Osteoblast (primary cell): ENCODE results near the gene ARHGEF17. TPM values are rescaled to one million over a fixed set of nuclear protein-coding genes. Genes with fewer than 3 reads are reported as not detected.

Experiments used
- DNase-seq: peaks from one replicate; pipeline ENCODE4 v3.0.0; 2011; ENCODE audit warnings: low spot score, mixed read lengths; ENCODE audit not compliant: insufficient read length; ENCODE audit errors: missing footprints
- H2AFZ ChIP-seq: 2 replicates; pipeline ENCODE4 v1.6.0; 2011; ENCODE audit warnings: mild to moderate bottlenecking, low read length
- H3K27ac ChIP-seq: 2 replicates; pipeline ENCODE4 v1.5.1; 2011; ENCODE audit warnings: mild to moderate bottlenecking, low read depth, low read length, moderate library complexity
- H3K27me3 ChIP-seq: 2 replicates; pipeline ENCODE4 v1.6.0; 2012; ENCODE audit warnings: mild to moderate bottlenecking, control low read depth, inconsistent platforms, low read length, moderate library complexity; ENCODE audit not compliant: insufficient read depth
- H3K36me3 ChIP-seq: 2 replicates; pipeline ENCODE4 v1.5.1; 2011; ENCODE audit warnings: mild to moderate bottlenecking, low read length, control low read depth, moderate library complexity; ENCODE audit not compliant: insufficient read depth
- H3K4me1 ChIP-seq: 2 replicates; pipeline ENCODE4 v1.5.1; 2011; ENCODE audit warnings: mild to moderate bottlenecking, low read length, control low read depth, moderate library complexity; ENCODE audit not compliant: insufficient read depth
- H3K4me2 ChIP-seq: 2 replicates; pipeline ENCODE4 v1.6.0; 2011; ENCODE audit warnings: mild to moderate bottlenecking, low read length; ENCODE audit not compliant: insufficient read depth
- H3K4me3 ChIP-seq: fragments of 200-600 bp; sonication (generic); 3 replicates; pipeline ENCODE4 v1.5.1; 2012; ENCODE audit warnings: mild to moderate bottlenecking, low read length, inconsistent platforms; ENCODE audit not compliant: insufficient read depth
- H3K79me2 ChIP-seq: 2 replicates; pipeline ENCODE4 v1.6.0; 2012; ENCODE audit warnings: mild to moderate bottlenecking, low read length, control low read depth, inconsistent platforms; ENCODE audit not compliant: insufficient read depth
- H3K9me3 ChIP-seq: 2 replicates; pipeline ENCODE4 v1.5.1; 2011; ENCODE audit warnings: low read depth, low read length, control low read depth
- H4K20me1 ChIP-seq: 2 replicates; pipeline ENCODE4 v1.6.0; 2012; ENCODE audit warnings: mild to moderate bottlenecking, low read length, control low read depth; ENCODE audit not compliant: insufficient read depth
- CTCF ChIP-seq: IDR thresholded peaks from 2 replicates; pipeline ENCODE4 v1.5.1; 2011; ENCODE audit warnings: mild to moderate bottlenecking, low read depth, low read length, moderate library complexity; ENCODE audit errors: extremely low read depth
- total RNA-seq: library from RNA; depleted of rRNA; stranded (reverse); fragments of >200 nt; gene quantifications from 2 replicates; pipeline ENCODE4 v1.2.3, GENCODE V29; 2012

ARHGEF17 gene
- total RNA-seq, 1 donor = 67.0 TPM

- Histone ChIP-seq H2AFZ (no peak overlapping the region), H3K27me3 (no peaks in the 10 kb centered on the region), H3K4me3 (no peak overlapping the region), H4K20me1 (no peaks in the 10 kb centered on the region), H3K36me3 (peaks cover 20% of the 10 kb centered on the region), H3K4me2 (no peak overlapping the region), H3K27ac (no peak overlapping the region), H3K4me1 (peaks cover 41% of the 10 kb centered on the region), H3K79me2 (no peaks in the 10 kb centered on the region), H3K9me3 (no peaks in the 10 kb centered on the region)
- DNase-seq = no peak
- no peak for TF ChIP-seq CTCF
Observed at GRCh38 chr11:73411031-73411430, 103.0 kb downstream of the ARHGEF17 start.

GRCh38 chr11:73412308-73412707, 104.2 kb downstream of the ARHGEF17 start:
- peak overlapping the region; percentile 33 for H3K4me2 ChIP-seq

GRCh38 chr11:73413256-73413655, 105.2 kb downstream of the ARHGEF17 start:
- H3K36me3 ChIP-seq = peaks cover 19% of the 10 kb centered on the region
- H3K9me3 ChIP-seq = no peaks in the 10 kb centered on the region
- no peaks in the 10 kb centered on the region for H3K79me2 ChIP-seq
- no peak overlapping the region for H3K4me2 ChIP-seq
- H3K4me3 ChIP-seq = no peak overlapping the region
- H2AFZ ChIP-seq = no peak overlapping the region
- no peak for DNase-seq
- H3K27me3 ChIP-seq = no peaks in the 10 kb centered on the region
- H3K4me1 ChIP-seq = peaks cover 54% of the 10 kb centered on the region
- TF ChIP-seq CTCF = no peak
- H4K20me1 ChIP-seq = no peaks in the 10 kb centered on the region
- peak overlapping the region; percentile 89 for H3K27ac ChIP-seq

More at GRCh38 chr11:73412308-73412707, 104.2 kb downstream of the ARHGEF17 start:
- Histone ChIP-seq H3K4me1 (peaks cover 54% of the 10 kb centered on the region), H4K20me1 (no peaks in the 10 kb centered on the region), H2AFZ (peak overlapping the region; percentile 28), H3K27ac (peak overlapping the region; percentile 89), H3K27me3 (no peaks in the 10 kb centered on the region), H3K9me3 (no peaks in the 10 kb centered on the region), H3K79me2 (no peaks in the 10 kb centered on the region), H3K36me3 (peaks cover 18% of the 10 kb centered on the region), H3K4me3 (no peak overlapping the region)
- TF ChIP-seq CTCF = no peak
- no peak for DNase-seq

GRCh38 chr11:73414977-73415651, 107.0 kb downstream of the ARHGEF17 start:
- Histone ChIP-seq H3K27ac (peak overlapping the region; percentile 89), H3K79me2 (no peaks in the 10 kb centered on the region), H3K4me3 (no peak overlapping the region), H3K4me1 (peaks cover 54% of the 10 kb centered on the region), H3K27me3 (no peaks in the 10 kb centered on the region), H3K36me3 (peaks cover 13% of the 10 kb centered on the region), H4K20me1 (no peaks in the 10 kb centered on the region), H3K4me2 (peak overlapping the region; percentile 18), H2AFZ (no peak overlapping the region), H3K9me3 (no peaks in the 10 kb centered on the region)
- peak; percentile 87 for DNase-seq
- no peak for TF ChIP-seq CTCF
